Muscle of leg (tissue), 11 donors: ENCODE measurements around the gene TYMS. TPM values are rescaled to one million over a fixed set of nuclear protein-coding genes. Genes with fewer than 3 reads are reported as not detected.

Experiments used
- DNase-seq: peaks from one replicate; pipeline ENCODE4 v3.0.0; 2013
- H3K27ac ChIP-seq: one replicate; pipeline ENCODE4 v1.5.1; 2013; ENCODE audit warnings: mild to moderate bottlenecking, low read length, control low read depth
- H3K27me3 ChIP-seq: one replicate; pipeline ENCODE4 v1.6.1; 2013; ENCODE audit warnings: low read length; ENCODE audit not compliant: control insufficient read depth, insufficient read depth
- H3K36me3 ChIP-seq: one replicate; pipeline ENCODE4 v1.6.1; 2013; ENCODE audit warnings: low read length; ENCODE audit not compliant: control insufficient read depth, insufficient read depth
- H3K4me1 ChIP-seq: one replicate; pipeline ENCODE4 v1.6.1; 2013; ENCODE audit warnings: low read length; ENCODE audit not compliant: control insufficient read depth, insufficient read depth
- H3K4me3 ChIP-seq: one replicate; pipeline ENCODE4 v1.5.1; 2013; ENCODE audit warnings: low read length, control low read depth
- H3K9me3 ChIP-seq: replicated peaks from 2 replicates; pipeline ENCODE4 v1.6.1; 2013; ENCODE audit warnings: low read depth, low read length; ENCODE audit not compliant: control insufficient read depth
- WGBS: methylation state at CpG from one replicate; pipeline ENCODE4 v1.1.5; 2013; ENCODE audit warnings: missing lambda C conversion rate; ENCODE audit not compliant: insufficient coverage; 5-methylcytosine and 5-hydroxymethylcytosine counted together
- polyA plus RNA-seq, 8 donors: library from polyadenylated mRNA; unstranded; fragments of 120-200 nt; gene quantifications; one replicate each; pipeline versions ENCODE4 v1.2.1 to v1.2.3, GENCODE V29; 2013; ENCODE audit warnings: inconsistent platforms in 1 of 8, low replicate concordance in 1 of 8; ENCODE audit not compliant: insufficient read length in 8 of 8, insufficient read depth in 1 of 8
- total RNA-seq: library from RNA; stranded (reverse); fragments of 120-200 nt; gene quantifications from one replicate; pipeline ENCODE4 v1.2.4, GENCODE V29; 2013

TYMS gene
- total and polyA plus RNA-seq, 9 donors: 19.7 to 93.8 (median 70.1) TPM

DNA sequence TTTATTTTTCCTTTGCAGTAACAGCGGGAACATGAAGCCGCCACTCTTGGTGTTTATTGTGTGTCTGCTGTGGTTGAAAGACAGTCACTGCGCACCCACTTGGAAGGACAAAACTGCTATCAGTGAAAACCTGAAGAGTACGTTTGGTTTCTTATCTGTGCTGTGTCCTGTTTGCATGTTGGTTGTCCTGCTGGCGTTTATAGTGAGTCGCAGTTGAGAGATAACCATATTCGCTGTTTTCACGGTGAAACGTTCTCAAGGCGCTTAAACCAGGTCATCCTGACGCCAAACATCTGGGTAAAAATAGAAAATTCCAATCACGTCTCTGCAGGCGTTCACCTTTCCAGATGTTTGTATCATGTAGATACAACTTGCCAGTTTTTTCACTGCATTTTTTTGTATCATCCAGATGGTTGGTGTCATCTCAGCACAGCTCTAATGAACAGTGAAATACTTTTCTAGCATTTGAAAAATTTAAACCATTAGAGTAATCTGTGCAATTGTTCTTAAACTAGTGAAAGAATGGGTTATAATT is 39.4 kb upstream of the TYMS start:
- 43% methylated on average over 13 of the region's 13 CpGs for WGBS
- Histone ChIP-seq H3K27ac (no peak overlapping the region), H3K9me3 (no peaks in the 10 kb centered on the region), H3K4me3 (no peak overlapping the region), H3K4me1 (peaks cover 7% of the 10 kb centered on the region), H3K36me3 (no peaks in the 10 kb centered on the region), H3K27me3 (no peaks in the 10 kb centered on the region)
- no peak for DNase-seq

DNA sequence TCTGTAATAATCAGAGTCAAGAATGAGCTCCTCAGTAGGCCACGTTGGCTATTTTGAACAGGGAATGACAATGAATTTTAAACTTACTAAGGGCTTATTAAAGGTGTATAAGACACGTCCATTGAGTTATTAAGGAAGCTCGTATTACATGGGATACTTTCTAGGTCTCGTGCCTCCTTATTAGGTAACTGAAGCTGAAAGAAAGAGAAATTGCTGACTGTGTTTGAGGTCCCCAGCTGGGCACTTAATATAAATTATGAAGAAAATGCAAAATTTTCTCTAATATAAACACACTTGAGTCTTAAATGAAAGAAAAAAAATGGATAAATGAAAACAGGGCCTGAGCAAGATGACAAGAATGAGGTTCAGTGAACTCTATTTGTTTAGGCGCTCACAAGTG is 38.8 kb upstream of the TYMS start:
- H3K36me3 ChIP-seq: no peaks in the 10 kb centered on the region
- peaks cover 7% of the 10 kb centered on the region for H3K4me1 ChIP-seq
- no peaks in the 10 kb centered on the region for H3K9me3 ChIP-seq
- no peak overlapping the region for H3K27ac ChIP-seq
- 60% methylated on average over 2 of the region's 5 CpGs for WGBS
- no peak overlapping the region for H3K4me3 ChIP-seq
- no peaks in the 10 kb centered on the region for H3K27me3 ChIP-seq
- DNase-seq: no peak

DNA sequence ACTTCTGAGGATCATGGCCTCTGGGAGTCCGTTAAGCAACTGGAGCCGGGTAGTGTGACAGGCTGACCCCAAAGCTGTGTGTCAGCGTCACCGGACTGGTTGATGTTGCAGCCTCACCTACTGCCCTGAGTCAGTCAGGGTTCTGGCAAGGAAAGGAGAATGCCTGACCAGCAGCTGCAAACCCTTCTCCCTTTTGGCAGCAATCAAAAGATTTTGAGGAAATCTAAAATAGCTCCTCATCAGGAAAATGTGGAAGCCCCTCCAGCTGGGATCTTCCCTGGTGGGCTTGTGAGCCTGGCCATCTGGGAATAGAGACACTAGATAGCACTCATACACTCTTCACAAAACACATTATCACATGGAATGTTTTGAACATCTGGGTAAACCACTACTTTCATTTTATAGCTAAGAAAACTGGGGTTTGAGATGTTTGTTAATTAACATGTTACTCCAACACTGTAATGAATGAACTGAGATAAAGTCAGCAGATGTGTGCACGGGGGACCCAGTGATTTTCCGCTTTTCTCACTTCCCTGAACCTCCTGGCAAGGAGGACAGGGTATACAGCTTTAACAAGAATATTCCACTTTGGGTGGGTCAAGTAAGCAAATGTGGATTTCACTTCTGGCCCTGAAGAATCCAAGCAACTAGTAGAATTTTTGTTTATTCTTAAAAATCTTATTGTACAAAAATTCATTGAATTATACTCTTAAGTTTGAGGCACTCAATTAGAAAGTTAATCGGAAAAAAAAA is 36.0 kb upstream of the TYMS start:
- no CpG with 5 or more reads among the region's 7 CpGs for WGBS
- H3K27ac ChIP-seq: no peak overlapping the region
- H3K36me3 ChIP-seq: no peaks in the 10 kb centered on the region
- peaks cover 7% of the 10 kb centered on the region for H3K4me1 ChIP-seq
- no peaks in the 10 kb centered on the region for H3K9me3 ChIP-seq
- DNase-seq: peak; percentile 38
- no peaks in the 10 kb centered on the region for H3K27me3 ChIP-seq
- H3K4me3 ChIP-seq: no peak overlapping the region

GRCh38 chr18:622289-622688 is 35.2 kb upstream of the TYMS start:
- WGBS: 68% methylated on average over 6 of the region's 6 CpGs
- no peak for DNase-seq

GRCh38 chr18:623761-624620 is 33.5 kb upstream of the TYMS start:
- Histone ChIP-seq H3K4me1 (peaks cover 7% of the 10 kb centered on the region), H3K36me3 (no peaks in the 10 kb centered on the region), H3K27ac (no peak overlapping the region), H3K9me3 (no peaks in the 10 kb centered on the region), H3K27me3 (no peaks in the 10 kb centered on the region), H3K4me3 (no peak overlapping the region)
- WGBS: 13% methylated on average over 1 of the region's 11 CpGs
- DNase-seq: peak; percentile 78

More at GRCh38 chr18:622289-622688, 35.2 kb upstream of the TYMS start:
- H3K9me3 ChIP-seq: no peaks in the 10 kb centered on the region
- no peak overlapping the region for H3K27ac ChIP-seq
- H3K4me3 ChIP-seq: no peak overlapping the region
- H3K27me3 ChIP-seq: no peaks in the 10 kb centered on the region
- H3K36me3 ChIP-seq: no peaks in the 10 kb centered on the region
- H3K4me1 ChIP-seq: peaks cover 7% of the 10 kb centered on the region

- H3K27me3 ChIP-seq: no peaks in the 10 kb centered on the region
- H3K9me3 ChIP-seq: no peaks in the 10 kb centered on the region
- no peak overlapping the region for H3K4me3 ChIP-seq
- no peaks in the 10 kb centered on the region for H3K36me3 ChIP-seq
- no peak overlapping the region for H3K27ac ChIP-seq
- no peak for DNase-seq
- no CpG with 5 or more reads among the region's 2 CpGs for WGBS
- peaks cover 2% of the 10 kb centered on the region for H3K4me1 ChIP-seq
These were observed 30.2 kb upstream of the TYMS start for GRCh38 chr18:627231-627630.

GRCh38 chr18:629269-630150 is 27.9 kb upstream of the TYMS start:
- WGBS: 51% methylated on average over 2 of the region's 6 CpGs
- H3K4me3 ChIP-seq: no peak overlapping the region
- no peak for DNase-seq
- no peaks in the 10 kb centered on the region for H3K27me3 ChIP-seq
- H3K4me1 ChIP-seq: no peaks in the 10 kb centered on the region
- no peak overlapping the region for H3K27ac ChIP-seq
- H3K36me3 ChIP-seq: no peaks in the 10 kb centered on the region
- H3K9me3 ChIP-seq: no peaks in the 10 kb centered on the region

DNA sequence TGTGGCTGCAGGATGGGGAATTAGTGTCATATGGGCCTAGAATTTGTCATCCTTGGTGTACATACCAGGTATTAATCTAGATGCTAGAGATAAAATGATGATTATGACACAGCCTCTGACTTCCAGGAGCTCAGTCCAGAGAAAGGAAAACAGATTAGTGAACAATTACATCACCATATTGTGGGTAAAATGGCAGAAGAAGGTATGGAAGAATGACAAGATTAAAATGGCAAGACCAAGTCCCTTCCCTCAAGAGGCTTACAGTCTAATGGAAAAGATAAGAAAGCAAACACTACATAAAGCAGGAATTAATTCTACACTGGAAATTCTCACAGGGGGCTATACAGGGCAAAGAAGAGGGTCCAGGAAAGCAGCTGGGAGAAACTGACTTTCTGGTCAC is 25.9 kb upstream of the TYMS start:
- Histone ChIP-seq H3K36me3 (no peaks in the 10 kb centered on the region), H3K27me3 (no peaks in the 10 kb centered on the region), H3K27ac (no peak overlapping the region), H3K9me3 (no peaks in the 10 kb centered on the region), H3K4me3 (no peak overlapping the region), H3K4me1 (no peaks in the 10 kb centered on the region)
- no peak for DNase-seq

GRCh38 chr18:634551-635045 is 22.9 kb upstream of the TYMS start:
- no CpG with 5 or more reads among the region's 2 CpGs for WGBS
- Histone ChIP-seq H3K9me3 (no peaks in the 10 kb centered on the region), H3K27me3 (no peaks in the 10 kb centered on the region), H3K36me3 (no peaks in the 10 kb centered on the region), H3K4me3 (no peak overlapping the region), H3K27ac (no peak overlapping the region), H3K4me1 (no peaks in the 10 kb centered on the region)
- DNase-seq: no peak
